Measurements from ENCODE around the gene CPSF4.
"Not testable (repeated sequence)": the region's sequence is repeated elsewhere in the genome, so short reads cannot be mapped to it uniquely, and the experiment has no call there.

CPSF4 gene

DNA sequence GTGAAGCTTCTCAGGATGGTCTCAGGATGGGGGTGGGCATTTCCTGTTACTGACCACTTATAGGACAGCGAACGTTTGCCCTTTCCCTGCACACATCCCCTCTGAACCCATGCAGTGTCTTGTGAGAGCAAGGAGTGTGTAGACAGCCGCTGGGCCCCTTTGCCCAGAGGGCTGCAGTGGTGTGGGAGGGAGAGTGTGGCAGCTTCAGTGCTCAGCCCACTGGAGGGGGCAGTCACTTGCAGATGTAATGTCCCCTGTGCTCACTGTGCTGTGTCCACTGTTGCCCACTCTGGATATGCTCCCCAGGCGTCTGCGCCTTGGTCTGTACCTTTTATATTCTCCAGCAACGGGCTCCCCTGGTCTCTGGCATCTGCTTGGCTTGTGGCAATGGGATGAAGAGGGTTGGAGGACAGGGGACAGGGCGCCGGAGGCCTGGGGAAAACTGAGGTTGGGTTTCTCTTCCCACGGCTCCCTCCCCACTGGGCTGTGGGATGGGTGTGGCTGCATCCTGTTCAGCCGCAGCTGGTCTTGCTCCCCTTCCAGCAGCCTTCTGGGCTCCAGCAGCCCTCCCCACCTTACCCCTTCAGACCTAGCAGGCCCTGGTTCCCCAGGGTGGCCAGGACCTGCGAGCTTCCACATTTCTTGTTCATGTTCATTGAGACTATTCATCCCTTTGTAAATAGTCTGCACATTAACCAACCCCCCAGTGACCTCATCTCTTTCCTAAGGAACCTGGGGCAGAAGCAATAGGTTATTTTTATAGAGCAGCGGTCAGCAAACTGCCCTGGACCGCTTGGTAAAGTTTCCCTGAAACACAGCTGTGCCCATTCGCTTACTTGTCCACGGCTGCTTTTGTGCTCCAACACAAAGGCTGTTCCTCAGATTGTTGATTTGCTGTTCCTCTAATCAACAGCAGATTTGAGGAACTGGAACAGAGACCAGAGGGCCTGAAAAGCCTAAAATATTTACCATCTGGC, 40.0 kb downstream of the CPSF4 start:
- no peak for DNase-seq

DNA sequence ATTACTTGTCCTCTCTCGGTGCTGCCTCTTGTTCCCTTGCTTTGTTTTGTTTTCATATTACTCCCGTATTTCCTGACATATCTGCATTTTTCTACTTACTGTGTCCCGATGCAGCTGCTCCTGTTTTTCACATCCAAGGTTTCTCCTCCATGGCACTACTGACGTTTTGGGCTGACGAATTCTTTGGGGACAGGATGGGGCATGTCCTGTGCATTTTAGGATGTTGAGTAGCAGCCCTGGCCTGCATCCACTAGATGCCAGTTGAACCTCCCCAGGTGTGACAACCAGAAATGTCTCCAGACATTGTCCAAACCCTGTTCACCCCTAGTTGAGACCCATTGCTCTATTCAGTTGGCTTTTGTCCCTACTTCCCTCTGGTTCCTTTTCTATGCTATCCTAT, 46.4 kb downstream of the CPSF4 start:
- no peak for DNase-seq

DNA sequence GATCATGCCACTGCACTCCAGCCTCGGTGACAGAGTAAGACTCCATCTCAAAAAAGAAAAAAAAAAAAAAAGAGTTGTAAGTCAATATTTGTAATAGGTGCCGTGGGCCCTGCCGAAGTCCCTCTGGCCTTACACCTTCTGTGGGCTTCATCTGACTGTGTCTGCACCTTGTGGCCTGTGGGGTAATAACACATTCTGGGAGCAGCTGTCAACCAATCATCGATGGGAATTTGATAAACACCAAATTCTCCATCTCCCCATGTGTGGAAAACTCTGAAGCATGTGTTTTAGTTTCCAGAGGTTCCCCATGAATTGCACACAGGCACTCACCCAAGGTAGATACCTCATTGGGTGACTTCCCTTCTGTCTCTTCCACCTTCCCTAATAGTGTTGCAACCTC, 50.5 kb downstream of the CPSF4 start:
- DNase-seq, result no peak

DNA sequence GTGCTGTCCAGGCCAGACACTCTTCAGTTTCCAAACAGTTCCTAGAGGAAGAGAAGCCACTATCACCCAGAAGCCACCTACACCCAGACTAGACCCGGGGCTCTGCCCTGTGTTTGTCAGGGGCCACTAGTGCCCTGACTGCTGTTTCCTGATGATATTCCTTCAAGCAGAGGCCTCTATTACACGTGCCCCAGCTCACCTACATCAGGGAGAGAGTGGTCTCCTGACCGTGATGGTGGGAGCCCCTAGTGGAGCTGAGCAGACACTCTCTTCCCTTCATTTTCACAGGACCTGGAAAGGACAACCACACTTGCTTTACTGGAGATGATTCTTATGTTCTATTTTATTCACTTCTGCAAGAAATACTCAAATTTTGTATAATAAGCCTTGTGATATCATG, 52.1 kb downstream of the CPSF4 start:
- no peak for DNase-seq

DNA sequence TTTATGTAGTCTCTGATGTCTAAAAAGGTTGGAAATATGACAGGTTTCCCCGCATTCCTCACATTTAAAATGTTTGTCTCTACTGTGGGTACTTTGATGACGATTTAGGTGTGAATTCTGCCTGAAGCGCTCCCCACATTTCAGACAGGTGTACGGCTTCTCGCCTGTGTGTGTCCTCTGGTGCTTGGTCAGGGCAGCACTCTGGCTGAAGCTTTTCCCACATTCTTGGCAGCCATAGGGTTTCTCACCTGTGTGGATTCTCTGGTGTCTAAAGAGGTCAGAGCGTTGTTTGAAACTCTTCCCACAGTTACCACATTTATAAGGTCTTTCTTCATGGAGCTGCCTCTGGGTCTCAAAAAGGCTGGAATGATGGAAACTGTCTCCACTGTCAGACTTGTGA, 55.1 kb downstream of the CPSF4 start:
- DNase-seq, result no peak

DNA sequence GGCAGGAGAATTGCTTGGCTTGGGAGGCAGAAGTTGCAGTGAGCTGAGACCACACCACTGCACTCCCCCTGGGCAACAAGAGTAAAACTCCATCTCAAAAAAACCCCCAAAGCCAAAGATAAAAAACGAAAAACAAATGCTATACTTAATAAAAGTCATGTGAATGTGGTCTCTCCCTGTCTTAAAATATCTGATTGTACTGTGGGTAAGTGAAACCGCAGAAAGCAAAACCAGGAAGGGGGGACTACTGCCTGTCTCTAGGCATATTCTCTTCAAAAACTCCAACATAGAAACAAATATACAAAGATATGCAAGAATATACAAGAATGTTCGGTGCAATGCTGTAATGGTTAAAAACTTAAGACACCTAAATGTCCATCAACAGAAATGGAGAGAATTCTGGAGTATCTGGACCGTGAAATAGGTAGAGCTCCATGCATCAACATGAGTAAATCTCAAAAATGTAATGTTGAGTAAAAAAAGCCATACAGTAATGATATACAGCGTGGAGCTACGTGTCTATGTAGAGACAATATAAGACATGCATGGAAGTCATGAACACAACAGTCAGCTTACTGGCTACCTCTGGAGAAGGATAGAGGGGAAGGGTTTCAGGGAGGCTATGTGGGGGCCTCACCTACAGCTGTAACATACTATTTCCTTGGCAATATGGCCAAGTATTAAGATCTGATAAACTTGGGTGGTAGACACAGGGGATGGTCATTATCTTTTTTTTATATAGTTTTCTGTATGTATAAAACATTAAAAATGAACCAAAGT, 59.2 kb downstream of the CPSF4 start:
- DNase-seq, result no peak

DNA sequence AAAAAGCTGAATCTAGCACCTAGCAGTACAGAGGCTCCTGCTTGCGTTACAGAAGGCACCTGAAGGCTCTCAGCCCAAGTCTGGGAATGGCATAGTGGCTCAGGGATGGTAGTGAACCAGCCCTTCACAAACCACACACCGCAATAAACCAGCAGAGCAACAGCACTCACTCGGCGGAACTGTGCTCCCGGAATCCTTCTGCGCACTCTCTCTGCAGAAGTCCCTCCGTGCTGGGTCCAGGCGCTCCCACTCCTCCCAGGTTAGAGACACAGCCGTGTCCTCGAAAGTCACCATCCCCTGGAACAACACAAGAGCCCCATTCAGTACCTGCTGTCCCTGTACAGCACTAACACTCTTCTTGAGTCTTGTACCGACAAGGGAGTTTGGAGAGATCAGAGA, 59.8 kb downstream of the CPSF4 start:
- no peak for DNase-seq

DNA sequence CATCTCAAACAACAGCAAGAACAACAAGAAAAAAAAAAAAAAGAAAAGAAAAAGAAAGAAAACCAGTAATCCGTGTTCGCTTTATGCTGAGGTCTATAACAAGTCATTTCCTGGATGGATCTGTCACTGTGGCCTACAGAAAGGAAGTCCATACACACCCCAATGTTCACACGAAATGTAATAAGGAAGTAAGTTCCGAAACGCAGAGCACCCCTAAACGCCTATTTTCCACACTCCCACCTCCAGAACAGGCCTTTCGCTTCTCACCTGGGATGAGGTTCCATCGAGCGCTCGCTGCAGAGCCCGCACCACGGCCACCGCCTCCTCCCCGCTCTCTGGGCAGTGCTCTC, 60.6 kb downstream of the CPSF4 start:
- DNase-seq, result peak in 1 of 58 donors; percentile 44

DNA sequence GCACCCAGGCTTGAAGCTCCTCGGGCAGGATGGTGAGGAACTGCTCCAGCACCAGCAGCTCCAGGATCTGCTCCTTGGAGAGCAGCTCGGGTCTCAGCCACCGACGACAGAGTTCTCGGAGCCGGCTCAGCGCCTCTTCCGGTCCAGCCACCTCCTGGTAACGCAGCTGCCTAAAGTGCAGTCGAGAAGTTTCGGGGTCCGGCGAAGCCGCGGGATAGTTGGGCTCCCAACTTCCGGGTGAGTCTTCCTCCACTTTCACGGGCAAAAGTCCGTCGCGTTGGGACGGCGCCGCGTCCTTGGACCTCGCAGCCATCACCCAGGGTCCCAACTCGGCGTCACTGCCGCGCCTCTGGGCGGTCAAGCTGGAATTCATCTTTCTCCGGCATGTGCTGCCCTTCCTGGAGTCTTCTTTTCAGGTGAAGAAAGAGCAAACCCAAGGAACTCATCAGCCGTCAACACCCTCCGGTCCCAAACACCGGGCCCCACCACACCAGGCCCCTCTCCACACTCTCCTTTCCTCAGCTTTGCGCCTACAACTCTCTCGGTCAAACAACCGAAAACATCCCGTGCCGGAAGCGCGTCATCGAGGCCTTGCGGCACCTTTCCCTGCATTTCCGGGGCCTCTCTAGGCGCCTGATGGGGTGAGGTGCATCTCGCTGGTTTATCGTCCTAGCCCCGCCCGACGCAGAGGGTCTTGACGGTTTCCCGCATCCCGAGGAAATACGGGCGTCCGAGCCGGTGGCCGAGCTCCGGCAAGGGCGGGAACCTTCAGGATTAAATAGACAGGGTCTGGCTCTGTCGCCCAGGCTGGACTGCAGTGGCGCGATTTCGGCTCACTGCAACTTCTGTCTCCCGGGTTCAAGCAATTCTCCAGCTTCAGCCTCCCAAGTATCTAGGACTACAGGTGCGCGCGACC, 61.2 kb downstream of the CPSF4 start, which contains the start of gene ZNF394:
ZNF394 (minus strand) TSS at position 561 of the 916 bp plus-strand sequence; CDS start at position 373, 188 bp downstream.
- DNase-seq, result peak; percentile 40 to 96 (median 88)

DNA sequence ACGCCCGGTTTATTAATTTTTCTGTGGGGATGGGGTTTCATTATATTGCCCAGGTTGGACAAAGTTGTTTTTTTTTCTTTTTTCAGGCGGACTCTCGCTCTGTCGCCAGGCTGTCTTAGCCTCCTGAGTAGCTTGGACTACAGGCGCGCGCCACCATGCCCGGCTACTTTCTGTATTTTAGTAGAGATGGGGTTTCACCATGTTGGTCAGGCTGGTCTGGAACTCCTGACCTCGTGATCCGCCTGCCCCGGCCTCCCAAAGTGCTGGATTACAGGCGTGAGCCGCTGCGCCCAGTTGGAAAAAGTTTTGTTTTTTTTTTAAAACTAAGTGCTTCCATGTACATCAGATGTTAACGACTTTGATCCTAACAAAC, 61.9 kb downstream of the CPSF4 start:
- peak in 1 of 58 donors; percentile 17 for DNase-seq

DNA sequence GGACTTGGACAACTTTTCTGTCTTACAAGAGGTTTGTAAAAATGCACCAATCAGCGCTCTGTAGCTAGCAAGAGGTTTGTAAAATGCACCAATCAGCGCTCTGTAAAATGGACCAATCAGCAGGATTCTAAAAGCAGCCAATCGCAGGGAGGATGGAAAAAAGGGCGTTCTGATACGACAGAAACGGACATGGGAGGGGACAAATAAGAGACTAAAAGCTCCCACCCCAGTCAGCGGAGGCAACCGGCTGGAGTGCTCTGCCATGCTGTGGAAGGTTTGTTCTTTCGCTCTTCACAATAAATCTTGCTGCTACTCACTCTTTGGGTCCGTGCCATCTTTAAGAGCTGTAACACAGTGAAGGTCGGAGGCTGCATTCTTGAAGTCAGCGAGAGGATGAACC, 62.5 kb downstream of the CPSF4 start:
- not testable (repeated sequence) for DNase-seq

DNA sequence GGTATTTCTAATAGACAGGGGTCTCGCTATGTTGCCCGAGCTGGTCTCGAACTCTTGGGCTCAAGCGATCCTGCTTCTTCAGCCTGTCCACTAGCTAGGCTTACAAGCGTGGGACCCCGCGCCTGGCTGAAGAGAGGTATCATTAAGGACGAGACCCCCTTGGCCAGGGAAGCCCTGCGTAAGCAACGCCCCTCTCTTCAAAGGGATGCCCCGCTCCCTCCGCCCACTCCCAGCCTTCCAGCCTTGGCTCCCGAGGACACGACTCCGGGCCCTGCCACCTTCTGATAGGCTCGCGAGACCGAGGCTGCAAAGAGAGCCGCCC, 65.5 kb downstream of the CPSF4 start:
- peak in 12 of 58 donors; percentile 96 to 98 (median 98) for DNase-seq

DNA sequence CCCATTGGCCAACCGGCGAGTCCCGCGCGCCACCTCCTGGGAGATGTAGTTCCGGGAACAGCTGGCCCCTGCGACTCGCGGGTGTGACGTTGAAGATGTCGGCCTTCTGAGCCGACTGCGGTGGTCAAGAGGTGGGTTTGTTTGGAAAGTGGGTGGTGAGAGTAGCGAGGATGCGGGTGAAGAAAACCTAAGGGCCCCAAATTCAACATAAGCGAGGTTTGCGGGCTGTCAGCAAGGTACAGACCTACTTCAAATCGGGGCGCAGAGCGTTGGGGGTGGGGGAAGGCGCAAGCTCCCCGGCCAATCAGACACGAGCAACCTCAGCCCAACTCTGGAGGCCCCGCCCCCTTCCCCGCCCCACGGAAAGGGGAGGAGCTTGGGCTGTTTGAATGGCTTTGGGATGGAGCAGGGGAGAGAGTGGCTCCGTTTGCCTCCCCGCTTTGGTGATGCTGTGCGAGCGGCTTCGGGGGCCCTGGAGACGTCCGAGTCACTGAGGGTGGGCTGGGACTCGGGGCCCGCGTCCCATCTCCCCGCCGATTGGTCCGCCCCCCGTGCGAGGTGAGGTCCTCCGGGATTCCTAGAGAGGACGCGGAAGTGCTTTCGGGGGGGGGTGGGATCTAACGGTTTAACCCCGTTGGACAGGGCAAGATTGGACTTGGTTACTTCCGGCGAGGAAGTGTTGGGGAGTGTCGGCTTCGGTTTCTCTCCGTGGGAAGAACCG, 66.0 kb downstream of the CPSF4 start, which contains the start of gene ZKSCAN5:
ZKSCAN5 (plus strand) TSS at position 60 of the 721 bp plus-strand sequence. CDS start 1,383 bp downstream, outside the sequence.
- peak; percentile 88 to 100 (median 98) for DNase-seq

DNA sequence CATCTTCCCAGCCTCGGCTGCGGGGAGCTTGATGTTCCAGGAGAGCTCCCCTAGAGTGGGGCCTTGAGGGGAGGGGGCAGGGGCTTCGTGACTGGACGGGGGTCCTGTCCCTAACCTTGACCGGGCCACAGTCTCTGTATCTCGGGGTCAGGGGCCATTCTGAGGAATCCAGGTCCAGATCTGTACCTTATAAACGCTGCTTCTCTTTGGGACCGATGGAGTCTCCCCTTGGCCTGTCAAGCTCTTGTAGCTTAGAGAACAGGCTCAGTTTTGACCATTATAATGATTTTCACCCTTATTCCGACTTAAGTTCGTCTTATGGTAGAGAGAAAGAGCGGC, 66.5 kb downstream of the CPSF4 start:
- DNase-seq, result no peak
